Measurements from ENCODE around the gene PTGR1. TPM values are rescaled to one million over a fixed set of nuclear protein-coding genes. Genes with fewer than 3 reads are reported as not detected.

Gene PTGR1
- total RNA-seq, 1 experiment from 2014 or later = 6.5 TPM

DNA sequence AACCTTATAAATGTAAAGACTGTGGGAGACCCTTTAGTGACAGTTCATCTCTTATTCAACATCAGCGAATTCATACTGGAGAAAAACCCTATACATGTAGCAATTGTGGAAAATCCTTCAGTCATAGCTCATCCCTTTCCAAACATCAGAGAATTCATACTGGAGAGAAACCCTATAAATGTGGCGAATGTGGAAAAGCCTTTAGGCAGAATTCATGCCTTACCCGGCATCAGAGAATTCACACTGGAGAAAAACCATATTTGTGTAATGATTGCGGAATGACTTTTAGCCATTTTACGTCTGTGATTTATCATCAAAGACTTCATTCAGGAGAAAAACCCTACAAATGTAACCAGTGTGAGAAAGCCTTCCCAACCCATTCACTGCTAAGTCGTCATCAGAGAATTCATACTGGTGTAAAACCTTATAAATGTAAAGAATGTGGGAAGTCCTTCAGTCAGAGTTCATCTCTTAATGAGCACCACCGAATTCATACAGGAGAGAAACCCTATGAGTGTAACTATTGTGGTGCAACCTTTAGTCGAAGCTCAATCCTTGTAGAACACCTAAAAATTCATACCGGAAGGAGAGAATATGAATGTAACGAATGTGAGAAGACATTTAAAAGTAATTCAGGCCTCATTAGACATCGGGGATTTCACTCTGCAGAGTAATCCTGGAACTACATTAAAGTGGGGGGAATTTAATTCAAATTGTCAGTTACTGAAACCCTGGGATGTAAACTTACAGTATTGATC, 56.8 kb downstream of the PTGR1 start:
- DNase-seq (ENCODE audit: low read depth) = no peak

DNA sequence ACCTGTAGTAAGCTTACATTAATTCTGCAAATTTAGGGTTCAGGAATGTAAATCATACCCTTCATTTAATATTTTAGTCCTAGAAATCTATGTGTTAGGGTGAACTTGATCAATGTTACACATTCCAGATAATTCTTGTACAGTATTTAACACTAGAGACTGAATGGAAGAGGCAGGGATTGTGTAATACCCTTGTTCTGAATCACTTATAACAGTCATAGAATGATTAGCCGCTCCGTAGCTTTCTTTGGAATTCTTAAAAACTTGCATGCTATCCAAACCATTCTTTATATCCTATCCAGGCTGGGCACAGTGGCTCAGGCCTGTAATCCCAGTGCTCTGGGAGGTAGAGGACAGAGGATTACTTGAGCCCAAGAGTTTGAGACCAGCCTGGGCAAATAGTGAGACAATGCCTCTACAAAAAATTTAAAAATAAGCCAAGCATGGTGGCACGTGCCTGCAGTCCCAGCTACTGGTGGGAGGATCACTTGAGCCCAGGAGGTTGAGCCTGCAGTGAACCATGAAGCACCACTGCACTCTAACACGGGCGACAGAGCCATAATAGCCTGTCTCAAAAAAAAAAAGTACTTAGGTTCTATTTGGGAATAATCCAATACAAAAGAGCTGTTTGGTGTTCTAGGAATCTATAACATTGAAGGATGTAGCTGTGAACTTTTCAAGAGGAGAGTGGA, 66.2 kb downstream of the PTGR1 start:
- DNase-seq (ENCODE audit: low read depth) = no peak

DNA sequence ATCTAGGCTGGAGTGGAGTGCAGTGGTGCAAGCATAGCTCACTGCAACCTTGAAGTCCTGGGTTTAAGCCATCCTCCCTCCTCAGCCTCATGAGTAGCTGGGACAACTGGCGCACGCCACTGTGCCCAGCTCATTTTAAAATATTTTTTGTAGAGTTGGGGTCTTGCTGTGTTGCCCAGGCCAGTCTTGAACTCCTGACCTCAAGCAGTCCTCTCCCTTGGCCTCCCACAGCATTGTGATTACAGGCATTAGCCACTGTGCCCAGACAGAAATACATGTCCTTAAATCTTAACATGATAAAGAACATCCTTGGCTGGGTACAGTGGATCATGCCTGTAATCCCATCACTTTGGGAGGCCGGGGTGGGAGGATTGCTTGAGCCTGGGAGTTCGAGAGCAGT, 67.7 kb downstream of the PTGR1 start:
- DNase-seq (ENCODE audit: low read depth) = no peak

DNA sequence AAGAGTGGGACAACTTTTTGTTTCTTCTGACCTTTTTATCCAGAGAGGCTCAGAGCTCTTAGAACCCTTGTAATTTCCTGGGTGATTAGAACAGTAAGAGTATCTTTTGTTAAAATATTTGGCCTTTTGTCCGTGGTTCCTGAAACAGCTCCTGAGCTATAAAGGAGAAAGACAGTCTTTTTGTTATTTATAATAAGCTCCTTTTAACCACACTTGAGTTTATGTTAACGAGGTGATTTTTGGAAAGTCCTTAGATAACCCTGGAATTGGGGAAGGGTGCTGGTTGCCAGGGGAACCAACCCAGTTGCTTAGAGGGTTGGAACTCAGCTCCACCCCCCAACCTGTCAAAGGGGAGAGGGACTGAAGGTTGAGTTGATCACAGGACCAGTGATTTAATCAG, 69.7 kb downstream of the PTGR1 start:
- no peak for DNase-seq (ENCODE audit: low read depth)

DNA sequence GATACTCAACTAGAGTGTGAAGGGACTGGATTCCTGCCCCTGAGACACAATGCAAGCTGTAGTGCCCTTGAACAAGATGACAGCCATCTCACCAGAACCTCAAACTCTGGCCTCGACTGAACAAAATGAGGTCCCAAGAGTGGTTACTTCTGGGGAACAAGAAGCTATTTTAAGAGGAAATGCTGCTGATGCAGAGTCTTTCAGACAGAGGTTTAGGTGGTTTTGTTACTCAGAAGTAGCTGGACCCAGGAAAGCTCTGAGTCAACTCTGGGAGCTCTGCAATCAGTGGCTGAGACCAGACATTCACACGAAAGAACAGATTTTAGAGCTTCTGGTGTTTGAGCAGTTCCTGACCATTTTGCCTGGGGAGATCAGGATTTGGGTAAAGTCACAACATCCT, 72.1 kb downstream of the PTGR1 start:
- no peak for DNase-seq (ENCODE audit: low read depth)

DNA sequence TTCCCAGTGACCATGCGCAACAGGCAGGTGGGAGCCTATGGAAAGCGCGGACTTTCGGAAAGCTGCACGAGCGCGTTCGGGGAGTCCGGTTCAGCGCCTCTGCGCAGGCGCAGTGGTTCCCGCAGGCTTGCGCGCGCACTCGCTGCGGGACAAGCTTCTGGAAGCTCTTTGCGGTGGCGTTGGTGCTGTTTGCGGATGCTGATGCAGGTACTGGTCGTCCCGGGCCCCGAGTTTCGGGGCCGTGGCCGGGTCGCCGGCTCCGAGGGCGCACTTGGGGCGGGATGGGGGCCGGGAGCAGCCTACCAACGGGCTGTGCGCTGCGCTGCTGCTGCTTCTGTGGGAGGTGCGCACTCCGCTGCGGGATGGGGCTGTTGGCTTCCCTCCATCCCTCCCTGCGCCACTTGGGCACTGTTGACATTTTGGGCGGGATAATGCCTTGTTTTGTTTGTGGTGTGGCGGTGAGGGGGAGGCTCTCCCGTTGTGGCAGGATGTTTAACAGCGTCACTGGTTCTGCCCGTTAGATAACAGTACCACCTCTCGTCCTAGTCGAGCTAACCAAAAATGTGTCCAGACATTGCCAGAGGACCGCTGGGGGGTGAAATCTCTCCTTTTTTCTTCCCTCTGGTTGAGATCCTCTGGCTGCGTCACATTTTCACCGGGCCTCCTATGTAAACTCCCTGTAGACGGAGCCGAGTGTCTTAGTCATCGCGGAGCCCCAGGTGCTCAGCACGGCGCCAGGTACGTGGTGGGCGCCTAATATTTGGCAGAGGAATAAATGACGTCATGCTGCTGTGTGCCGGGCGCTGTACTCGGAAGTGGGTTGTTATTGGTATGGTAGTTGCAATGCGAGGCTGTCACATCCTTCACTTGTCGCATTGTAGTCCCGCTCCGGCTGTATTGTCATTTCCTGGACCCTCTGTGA, 74.1 kb downstream of the PTGR1 start, which contains the start of gene ZNF483:
TSS of gene ZNF483 (plus strand) at position 124 of the 922 bp plus-strand sequence. CDS start 2,217 bp downstream, outside the sequence.
- no peak for DNase-seq (ENCODE audit: low read depth)

DNA sequence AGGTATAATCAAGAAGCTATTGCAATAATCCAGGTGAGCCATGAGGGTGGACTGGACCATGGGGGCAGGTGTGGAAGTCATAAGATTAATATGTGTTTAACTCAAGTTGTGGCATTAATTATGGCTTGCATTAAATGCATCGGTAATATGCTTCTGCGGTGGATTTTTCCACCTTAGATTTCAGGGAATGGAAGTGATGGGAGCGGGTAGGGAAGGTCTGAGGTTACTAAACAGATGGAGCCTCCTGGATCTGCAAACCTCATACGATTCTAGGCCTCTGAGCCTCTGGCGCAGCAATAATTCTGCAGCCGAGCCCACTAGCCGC, 74.8 kb downstream of the PTGR1 start:
- DNase-seq (ENCODE audit: low read depth) = no peak

DNA sequence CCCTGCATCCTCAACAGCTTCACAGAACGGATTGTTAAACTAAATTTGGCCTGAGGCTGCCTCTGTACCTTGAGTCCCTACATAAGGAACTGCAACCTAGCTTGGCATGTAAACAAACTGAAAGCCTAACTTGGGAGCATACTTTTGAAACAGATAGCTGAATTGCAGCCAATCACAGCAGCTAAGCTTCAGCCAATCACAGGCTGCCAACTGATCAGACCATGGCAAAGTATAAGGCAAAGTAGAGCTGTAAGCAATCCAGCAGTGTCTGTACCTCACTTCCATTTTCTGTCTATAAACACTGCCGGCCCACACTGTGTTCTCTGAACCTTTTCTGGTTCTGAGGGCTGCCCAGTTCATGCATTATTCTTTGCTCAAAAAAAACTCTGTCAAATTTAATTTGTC, 83.4 kb downstream of the PTGR1 start:
- peak; percentile 49 for DNase-seq (ENCODE audit: low read depth)

DNA sequence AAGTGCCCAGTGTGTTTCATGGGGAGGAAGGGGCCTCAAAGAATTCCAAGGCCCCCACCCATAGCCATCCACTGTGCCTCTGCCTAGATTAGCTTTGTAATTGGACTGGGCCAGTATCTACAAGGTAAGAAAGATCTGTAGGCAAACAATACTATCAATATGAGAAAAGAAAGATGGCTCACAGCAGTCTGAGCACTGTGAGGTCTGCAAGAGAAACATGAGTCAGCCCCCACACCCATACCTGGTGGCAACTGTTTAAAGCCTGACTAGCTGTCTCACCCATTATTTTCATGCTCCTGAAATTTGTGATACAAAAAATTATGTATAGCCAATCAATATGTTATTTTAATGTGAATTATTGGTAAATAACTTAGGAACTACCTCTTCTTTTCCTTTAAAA, 84.5 kb downstream of the PTGR1 start:
- no peak for DNase-seq (ENCODE audit: low read depth)

Other genes starting within 250 kb of the PTGR1 start
- gene ECPAS, start 115.3 kb downstream of the PTGR1 start, total RNA-seq (2014; rRNA removed; shearing (Covaris generic)) = 59.3 and 59.9 TPM in 2 replicates
- not detected in 2 replicates for gene ZNF483, start 74.5 kb downstream of the PTGR1 start, total RNA-seq (2014; rRNA removed; shearing (Covaris generic))
- gene DNAJC25, start 31.7 kb upstream of the PTGR1 start, total RNA-seq (2014; rRNA removed; shearing (Covaris generic)) = 4.8 and 6.0 TPM in 2 replicates
- gene GNG10, start 62.0 kb upstream of the PTGR1 start, total RNA-seq (2014; rRNA removed; shearing (Covaris generic)) = 67.1 and 72.0 TPM in 2 replicates
- gene SHOC1, start 195.3 kb upstream of the PTGR1 start, total RNA-seq (2014; rRNA removed; shearing (Covaris generic)) = not detected in 2 replicates